ENCODE results near the gene DAG1. TPM values are rescaled to one million over a fixed set of nuclear protein-coding genes. Genes with fewer than 3 reads are reported as not detected.

The DAG1 gene
- total RNA-seq, 2 experiments from 2014 or later: 10.8 to 14.4 TPM

DNA sequence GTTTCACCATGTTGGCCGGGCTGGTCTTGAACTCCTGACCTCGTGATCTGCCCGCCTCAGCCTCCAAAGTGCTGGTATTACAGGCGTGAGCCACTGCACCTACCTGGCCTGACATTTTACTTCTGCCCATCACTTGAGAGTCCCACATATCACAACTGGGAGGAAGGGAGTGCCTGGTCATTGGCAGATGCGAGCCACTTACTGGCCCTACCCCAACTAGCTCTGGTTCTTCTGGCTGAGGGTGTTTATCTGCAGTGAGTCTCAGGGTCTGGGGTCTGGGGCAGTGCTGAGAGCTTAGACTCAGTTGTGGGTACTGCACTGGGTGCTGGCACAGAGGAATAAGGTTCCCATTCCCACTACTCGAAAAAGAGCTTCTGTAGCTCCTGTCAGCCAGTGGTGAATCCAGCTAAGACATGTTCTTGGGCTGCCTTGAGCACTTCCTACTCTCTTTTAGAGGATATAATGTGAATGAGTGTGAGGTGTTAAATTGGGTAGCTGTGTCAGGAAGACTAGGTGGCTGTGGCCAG, 30.2 kb downstream of the DAG1 start:
- peaks cover 20% of the 10 kb centered on the region for H3K4me1 Mint-ChIP-seq (ENCODE audit: low read depth)
- DNase-seq (no peak), ATAC-seq (no peak)
- H3K27ac Mint-ChIP-seq: peak overlapping the region; percentile 0
- no peaks in the 10 kb centered on the region for H3K9me3 Mint-ChIP-seq
- ChIA-PET POLR2A (interaction anchor here (1.1 kb wide), 1 partner anchor 13 kb away, joined by 4 read pairs; no protein-coding TSS in a partner anchor), CTCF (interaction anchor here (1.1 to 1.8 kb wide), 2 partner anchors 16 to 29 kb away, joined by 3 to 4 read pairs; no protein-coding TSS in a partner anchor)
- no peak for TF ChIP-seq CTCF (IDR thresholded peaks at IDR 0.05)
- intact Hi-C loops (cut with micrococcal nuclease): no loop called here
- peaks cover 10% of the 10 kb centered on the region for H3K36me3 Mint-ChIP-seq (ENCODE audit: low read depth)
- no peaks in the 10 kb centered on the region for H3K27me3 Mint-ChIP-seq
- no peak overlapping the region for H3K4me3 Mint-ChIP-seq

- H3K27ac Mint-ChIP-seq: peak overlapping the region; percentile 0
- peaks cover 20% of the 10 kb centered on the region for H3K4me1 Mint-ChIP-seq (ENCODE audit: low read depth)
- ChIA-PET POLR2A (no interaction called here), CTCF (interaction anchor here (0.7 kb wide), 1 partner anchor 25 kb away, joined by 3 read pairs; no protein-coding TSS in a partner anchor)
- intact Hi-C loops (cut with micrococcal nuclease): no loop called here
- no peak for TF ChIP-seq CTCF (IDR thresholded peaks at IDR 0.05)
- H3K27me3 Mint-ChIP-seq: no peaks in the 10 kb centered on the region
- no peak overlapping the region for H3K4me3 Mint-ChIP-seq
- no peak for DNase-seq
- no peaks in the 10 kb centered on the region for H3K9me3 Mint-ChIP-seq
- ATAC-seq: no peak
- peaks cover 10% of the 10 kb centered on the region for H3K36me3 Mint-ChIP-seq (ENCODE audit: low read depth)
These were observed 30.9 kb downstream of the DAG1 start for GRCh38 chr3:49500732-49501609.

DNA sequence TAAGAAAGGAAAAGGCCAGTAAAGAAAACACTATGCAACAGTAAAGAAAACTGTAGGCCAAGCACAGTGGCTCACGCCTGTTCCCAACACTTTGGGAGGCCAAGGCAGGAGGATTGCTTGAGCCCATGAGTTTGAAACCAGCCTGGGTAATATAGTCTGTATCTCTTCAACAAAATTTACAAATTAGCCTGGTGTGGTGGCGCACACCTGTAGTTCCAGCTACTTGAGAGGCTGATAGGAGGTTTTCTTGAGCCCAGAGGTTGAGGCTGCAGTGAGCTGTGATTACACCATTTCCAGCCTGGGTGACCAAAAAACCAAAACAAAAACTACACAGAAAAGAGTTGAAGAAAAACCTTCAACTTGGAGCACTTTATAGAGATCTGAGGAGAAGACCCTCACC, 31.8 kb downstream of the DAG1 start:
- ChIA-PET CTCF (interaction anchor here (0.7 kb wide), 1 partner anchor 26 kb away, joined by 3 read pairs; no protein-coding TSS in a partner anchor), POLR2A (no interaction called here)
- TF ChIP-seq CTCF (IDR thresholded peaks at IDR 0.05): no peak
- H3K4me3 Mint-ChIP-seq: no peak overlapping the region
- no peak for ATAC-seq
- no peaks in the 10 kb centered on the region for H3K9me3 Mint-ChIP-seq
- H3K36me3 Mint-ChIP-seq (ENCODE audit: low read depth): peaks cover 10% of the 10 kb centered on the region
- no peak for DNase-seq
- intact Hi-C loops (cut with micrococcal nuclease): no loop called here
- no peaks in the 10 kb centered on the region for H3K27me3 Mint-ChIP-seq
- no peak overlapping the region for H3K27ac Mint-ChIP-seq
- peaks cover 20% of the 10 kb centered on the region for H3K4me1 Mint-ChIP-seq (ENCODE audit: low read depth)

DNA sequence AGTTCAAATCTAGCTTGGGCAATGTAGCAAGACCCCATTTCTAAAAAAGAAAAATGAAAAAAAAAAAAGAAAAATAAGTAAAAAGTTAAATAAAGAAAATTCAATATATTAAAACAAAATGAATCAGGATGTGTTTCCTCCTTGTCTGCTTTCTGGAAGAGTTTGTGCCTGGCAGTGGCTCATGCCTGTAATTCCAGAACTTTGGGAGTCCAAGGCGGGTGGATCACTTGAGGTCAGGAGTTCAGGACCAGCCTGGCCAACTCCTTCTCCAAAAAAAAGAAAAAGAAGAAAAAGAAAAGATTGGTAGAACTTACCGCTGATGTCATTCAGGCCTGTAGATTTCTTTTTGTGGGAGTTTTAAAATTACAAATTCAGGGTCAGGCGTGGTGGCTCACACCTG, 36.8 kb downstream of the DAG1 start:
- intact Hi-C loops (cut with micrococcal nuclease): no loop called here
- POLR2A ChIA-PET: no interaction called here
- H3K36me3 Mint-ChIP-seq (ENCODE audit: low read depth): peaks cover 14% of the 10 kb centered on the region

More for the DNA sequence above, 36.8 kb downstream of the DAG1 start:
- no peak for TF ChIP-seq CTCF (IDR thresholded peaks at IDR 0.05)
- Mint-ChIP-seq H3K9me3 (no peaks in the 10 kb centered on the region), H3K4me1 (ENCODE audit: low read depth) (peaks cover 8% of the 10 kb centered on the region), H3K27me3 (no peaks in the 10 kb centered on the region), H3K4me3 (no peak overlapping the region), H3K27ac (no peak overlapping the region)
- ATAC-seq (no peak), DNase-seq (no peak)
- CTCF ChIA-PET: no interaction called here

Data from activated CD8-positive, alpha-beta T cell treated with anti-CD3 and anti-CD28 coated beads for 36 hours (primary cell).